GDM1 (cell line): ENCODE results near the gene RPF1.
"Not testable (repeated sequence)": the region's sequence is repeated elsewhere in the genome, so short reads cannot be mapped to it uniquely, and the experiment has no call there.

ENCODE experiments used
- DNase-seq: peaks from one replicate; lab custom pipeline; 2025; lab: John Stamatoyannopoulos, UW

RPF1 gene

DNA sequence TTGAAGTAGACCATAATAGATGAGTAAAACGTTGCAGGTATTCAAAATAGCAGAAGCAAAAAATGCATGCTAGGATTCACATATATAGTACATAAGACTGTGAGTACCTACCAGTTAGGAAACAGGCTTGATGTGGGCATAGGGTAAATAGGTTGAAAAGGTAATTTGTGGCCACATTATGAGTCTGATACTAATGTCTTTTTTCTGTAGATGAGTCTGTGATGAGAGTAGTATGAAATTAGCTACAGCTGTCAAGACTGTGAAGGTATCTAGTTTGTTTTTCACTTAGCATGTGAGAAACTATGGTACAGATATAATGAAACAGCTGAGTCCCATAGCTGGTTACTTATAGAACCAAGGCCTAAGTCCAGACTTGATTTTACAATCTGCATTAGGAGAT, 14.7 kb downstream of the RPF1 start:
- no peak for DNase-seq

DNA sequence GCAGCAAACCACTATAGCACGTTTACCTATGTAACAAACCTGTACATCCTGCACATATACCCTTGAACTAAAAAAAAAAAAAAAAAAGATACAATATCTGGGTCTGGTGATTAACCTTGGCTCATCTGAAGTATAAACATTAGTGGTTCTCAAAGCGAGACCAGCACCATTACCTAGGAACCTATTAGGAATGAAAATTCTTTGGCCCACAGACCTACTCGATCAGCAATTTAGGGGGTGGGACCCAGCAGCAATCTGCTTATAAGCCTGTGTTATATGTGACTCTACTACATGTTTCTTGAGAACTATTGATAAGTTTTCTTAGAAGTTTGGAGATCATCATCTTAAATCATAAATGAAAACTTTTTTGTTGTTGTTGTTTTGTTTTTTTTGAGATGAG, 17.4 kb downstream of the RPF1 start:
- DNase-seq, result no peak

DNA sequence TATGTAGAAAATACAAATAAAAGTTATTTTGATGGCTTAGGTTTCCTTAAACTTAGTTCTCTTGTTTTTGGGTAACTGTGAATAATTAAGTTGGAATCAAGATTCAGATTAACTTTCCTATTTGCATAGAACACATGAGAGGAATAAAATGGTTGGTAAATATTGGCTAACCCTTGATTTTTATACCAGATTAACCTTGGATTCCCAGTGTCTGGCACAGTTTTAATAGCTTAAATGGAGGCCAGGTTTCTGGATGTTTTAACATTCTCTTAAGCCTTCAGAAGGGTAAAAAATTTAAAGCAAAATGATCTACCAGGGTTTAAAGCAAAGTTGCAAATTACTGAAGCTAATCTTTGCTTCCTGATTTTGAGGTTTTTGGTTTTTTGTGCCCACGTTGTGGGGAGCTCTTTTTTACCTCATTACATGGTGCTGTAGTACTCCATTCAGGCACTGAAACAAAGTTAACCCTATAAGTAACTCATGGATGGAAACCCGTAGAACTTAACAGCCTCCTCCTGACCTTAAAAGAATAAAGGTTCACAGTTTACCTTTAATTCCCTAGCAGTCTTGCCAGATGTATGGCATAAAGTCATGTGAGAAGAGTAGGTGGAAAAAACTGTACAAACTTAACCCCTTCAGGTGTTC, 18.7 kb downstream of the RPF1 start:
- DNase-seq, result no peak

DNA sequence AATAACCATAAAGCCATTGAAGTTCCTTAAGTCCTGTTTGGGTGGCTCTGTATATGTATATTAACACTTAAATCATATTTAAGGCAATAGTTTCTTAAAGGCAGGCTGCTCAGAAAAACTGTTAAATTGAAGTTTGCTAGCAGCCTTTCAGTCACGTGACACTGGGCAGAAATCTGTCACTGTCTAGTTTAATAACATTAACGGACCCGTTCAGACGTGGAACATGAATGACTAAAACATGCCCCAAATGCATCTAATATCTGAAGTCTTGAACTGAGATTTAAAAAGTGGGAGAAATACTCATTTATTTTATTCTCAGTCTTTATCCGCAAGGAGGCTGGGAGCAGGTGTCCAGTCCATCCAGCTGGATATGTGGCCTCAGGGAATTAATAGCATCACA, 23.9 kb downstream of the RPF1 start:
- no peak for DNase-seq

DNA sequence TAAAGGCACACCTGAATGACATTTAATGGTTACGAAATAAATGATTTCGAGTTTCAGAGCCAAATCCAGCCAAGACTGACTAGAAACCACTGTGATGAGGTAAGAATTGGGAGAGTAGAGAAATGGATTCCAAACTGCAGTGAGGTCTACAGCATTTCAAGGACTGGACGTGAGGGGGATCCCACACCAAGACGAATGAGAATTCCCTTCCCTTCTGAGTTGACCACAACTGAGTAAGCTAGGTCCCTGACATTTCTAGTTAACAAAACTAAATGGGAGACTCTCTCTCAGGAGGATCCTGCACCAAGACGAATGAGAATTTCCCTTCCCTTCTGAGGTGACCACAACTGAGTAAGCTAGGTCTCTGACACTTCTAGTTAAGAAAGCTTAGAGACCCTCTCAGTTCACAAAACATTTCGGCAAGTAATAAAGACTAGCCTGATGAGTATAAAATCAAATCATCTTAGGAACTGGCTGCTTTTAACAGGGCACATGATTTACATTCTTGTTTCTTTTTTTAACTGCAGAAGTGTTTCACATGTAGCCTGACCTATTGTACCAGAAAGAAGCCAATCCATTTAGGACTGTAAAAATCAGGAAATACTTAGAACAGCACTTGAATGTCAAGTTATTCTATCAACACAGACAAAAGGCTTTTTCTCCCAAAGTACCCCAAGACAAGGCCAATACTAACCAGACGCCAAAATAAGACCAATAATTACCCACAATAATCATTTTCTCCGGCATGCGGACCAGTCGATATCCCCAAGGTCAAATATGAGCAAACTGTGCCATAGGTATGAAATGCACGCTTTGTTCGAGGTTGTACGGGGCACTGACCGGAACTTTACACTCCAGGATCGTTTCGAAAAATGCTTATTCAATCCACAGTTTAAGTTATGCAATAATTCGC, 25.8 kb downstream of the RPF1 start:
- no peak for DNase-seq

DNA sequence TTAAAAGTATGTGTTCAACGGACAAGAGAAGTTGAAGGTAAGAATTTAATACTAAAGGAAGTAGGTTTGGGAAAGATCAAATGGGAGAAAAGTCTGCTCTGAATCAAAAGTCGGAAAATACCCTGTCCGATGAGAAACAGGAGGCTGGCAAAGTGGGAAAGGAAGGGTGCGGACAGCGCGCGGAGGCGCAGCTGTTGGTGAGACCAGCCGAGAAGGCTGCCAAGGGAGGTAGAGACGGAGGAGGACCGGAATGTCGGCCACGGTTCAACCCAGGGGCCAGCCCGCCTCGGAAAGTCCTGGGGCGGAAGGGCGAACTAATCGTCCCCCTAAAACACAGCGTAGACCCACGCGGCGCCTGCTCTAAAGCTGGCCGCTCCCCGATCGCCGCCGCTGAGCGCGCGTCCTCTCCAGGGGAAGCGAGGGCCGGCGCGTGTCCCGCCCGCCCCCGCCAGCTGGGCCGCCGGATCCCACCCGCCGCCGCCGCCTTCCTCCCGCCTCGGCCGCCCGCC, 26.5 kb downstream of the RPF1 start:
- DNase-seq, result peak; percentile 73

DNA sequence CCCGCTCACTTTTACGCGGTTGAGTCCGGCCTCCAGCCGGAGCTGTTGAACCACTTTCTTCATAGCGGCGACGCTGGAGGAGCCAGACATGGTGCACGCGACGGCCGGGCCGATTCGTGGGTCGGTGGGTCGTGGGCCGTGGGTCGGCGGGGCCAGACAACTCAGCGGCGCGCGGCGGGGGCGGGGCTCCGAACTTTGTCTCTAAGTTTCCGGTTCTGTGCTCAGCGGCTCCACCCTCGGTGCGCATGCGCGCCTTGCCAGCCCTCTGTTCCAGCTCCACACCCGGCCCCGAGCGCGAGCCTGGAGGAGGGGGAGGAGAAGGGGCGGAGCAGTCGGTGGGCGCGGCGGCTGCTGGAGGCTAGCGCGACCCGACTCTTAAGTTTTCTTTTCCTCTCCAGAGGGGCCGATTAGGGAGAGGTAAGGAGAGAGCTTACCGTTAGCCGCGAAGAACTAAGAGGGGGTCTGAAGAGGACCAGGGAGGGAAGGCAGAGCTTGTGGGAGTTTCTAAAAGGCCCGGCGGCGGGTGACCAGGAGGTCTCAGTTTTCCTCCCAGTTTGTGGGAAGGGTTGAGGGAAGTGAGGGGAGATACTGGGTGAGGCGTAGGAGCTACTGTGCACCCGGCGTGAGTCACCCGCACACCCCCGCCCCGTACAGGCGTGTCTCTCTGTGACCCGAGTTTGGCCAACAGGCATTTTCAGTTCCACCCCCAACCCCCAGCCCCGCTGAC, 27.1 kb downstream of the RPF1 start, which contains the start of the genes GNG5 and SPATA1:
GNG5 (minus strand) TSS at position 580 of the 727 bp plus-strand sequence; CDS start at position 90, 490 bp downstream.
SPATA1 (plus strand) TSS at position 385 of the 727 bp plus-strand sequence. CDS start 9,974 bp downstream, outside the sequence.
- DNase-seq, result peak; percentile 96

DNA sequence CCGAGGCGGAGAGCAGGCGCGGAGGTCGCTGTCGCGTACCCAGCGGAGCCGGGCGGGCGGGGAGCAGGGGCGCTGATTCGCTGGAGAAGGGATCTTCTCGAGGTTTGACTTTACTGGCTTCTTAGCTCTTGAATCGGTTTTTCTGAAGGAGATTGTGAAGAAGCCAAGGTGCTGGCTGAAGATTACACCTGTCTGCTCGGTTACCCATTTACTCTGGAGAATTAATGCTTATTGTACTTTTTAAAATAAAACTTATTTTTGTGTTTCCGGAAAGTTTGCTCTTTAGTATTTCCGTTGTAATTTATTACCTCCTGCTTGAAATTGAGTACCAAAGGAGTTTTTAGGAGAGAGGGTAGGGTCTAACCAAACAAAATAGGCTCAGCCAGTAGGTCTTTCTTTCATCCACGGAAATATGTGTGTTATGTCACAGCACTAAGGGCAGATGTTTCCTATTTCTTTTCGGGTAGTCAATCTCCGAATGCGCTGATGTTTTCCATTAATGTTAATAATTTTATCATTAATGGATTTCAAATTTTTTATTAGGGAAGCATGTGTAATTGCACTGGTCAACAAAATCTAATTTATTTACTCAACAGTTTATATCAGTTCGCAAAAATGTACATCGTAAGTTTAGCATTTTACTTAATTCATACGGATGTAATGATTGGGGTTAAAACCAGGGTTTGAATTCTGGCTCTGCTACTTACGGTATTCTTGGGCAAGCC, 27.8 kb downstream of the RPF1 start:
- DNase-seq, result no peak

DNA sequence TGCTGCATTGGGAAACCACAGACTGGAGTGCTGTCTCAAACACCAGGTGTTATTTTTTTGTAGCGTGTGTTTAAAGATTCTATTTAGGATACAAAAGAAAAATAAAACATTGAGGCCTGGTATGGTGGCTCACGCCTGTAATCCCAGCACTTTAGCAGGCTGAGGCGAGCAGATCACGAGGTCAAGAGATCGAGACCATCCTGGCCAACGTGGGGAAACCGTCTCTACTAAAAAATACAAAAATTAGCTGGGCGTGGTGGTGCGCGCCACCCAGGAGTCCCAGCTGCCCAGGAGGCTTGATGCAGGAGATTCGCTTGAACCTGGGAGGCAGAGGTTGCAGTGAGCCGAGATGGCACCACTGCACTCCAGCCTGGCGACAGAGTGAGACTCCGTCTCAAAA, 28.8 kb downstream of the RPF1 start:
- DNase-seq, result not testable (repeated sequence)

DNA sequence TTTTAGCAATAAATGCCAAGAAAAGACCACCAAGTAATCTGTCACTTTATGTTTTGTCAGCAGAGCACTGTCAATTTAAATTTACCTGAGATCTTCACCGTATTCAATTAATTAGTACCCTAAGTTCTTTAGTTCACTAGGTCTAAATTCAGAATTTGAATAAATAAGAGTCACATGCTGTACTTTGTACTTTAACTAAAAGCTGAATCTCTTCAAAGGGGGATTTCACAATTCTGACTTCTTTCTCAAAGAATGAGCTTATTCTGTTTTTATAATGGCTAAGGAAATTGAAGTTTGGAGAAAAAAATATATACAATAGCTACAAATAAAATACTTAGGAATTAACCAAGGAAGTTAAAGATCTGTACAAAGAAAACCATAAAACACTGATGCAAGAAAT, 29.4 kb downstream of the RPF1 start:
- DNase-seq, result no peak

DNA sequence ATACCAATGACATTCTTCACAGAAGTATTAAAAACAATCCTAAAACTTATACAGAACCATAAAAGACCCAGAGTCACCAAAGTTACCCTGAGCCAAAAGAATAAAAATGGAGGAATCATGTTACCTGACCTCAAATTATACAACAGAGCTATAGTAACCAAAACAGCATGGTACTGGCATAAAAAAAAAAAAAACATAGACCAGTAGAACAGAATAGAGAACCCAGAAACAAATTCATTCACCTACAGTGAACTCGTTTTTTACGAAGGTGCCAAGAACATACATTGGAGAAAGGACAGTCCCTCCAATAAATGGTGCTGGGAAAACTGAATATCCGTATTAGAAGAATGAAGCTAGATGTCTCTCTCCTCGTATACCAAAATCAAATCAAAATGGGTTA, 30.0 kb downstream of the RPF1 start:
- DNase-seq, result no peak

DNA sequence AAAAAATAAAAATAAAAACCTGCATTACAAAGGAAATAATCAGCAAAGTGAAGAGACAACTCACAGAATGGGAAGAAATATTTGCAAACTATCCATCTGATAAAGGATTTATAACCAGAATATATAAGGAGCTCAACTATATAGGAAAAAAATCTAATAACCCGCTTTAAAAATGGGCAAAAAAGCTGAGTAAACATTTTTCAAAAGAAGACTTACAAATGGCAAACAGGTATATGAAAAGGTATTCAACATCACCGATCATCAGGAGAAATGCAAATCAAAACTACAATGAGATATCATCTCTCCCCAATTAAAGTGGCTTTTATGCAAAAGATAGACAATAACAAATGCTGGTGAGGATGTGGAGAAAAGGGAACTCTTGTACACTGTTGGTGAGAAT, 31.1 kb downstream of the RPF1 start:
- no peak for DNase-seq

DNA sequence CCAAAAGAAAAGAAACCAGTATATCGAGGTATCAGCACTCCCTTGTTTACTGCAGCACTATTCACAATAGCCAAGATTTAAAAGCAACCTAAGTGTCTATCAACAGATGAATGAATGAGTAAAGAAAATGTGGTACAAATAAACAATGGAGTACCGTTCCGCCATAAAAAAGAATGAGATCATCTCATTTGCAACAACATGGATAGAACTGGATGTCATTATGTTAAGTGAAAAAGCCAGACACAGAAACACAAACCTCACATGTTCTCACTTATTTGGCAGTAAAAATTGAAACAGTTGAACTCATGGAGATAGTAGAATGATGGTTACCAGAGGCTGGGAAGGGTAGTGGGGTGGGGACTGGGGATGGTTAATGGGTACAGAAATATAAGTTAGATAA, 31.6 kb downstream of the RPF1 start:
- DNase-seq, result no peak

DNA sequence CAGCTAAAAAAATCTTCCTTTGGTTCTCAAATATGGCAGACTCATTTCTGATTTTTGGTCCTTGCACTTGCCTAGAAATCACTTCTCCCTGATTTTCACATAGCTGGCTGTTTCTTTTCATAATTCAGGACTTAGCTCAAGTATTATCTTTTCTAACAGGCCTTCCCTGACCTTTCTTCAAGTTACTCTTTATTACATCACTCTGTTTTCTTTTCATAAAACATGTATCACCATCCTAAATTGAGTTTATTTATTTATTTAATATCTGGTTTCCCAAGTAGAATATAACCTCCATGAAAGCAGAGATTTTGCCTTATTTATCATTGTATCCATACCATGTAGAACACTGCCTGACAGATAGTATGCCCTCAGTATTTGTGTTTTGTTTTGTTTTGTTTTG, 45.5 kb downstream of the RPF1 start:
- no peak for DNase-seq

DNA sequence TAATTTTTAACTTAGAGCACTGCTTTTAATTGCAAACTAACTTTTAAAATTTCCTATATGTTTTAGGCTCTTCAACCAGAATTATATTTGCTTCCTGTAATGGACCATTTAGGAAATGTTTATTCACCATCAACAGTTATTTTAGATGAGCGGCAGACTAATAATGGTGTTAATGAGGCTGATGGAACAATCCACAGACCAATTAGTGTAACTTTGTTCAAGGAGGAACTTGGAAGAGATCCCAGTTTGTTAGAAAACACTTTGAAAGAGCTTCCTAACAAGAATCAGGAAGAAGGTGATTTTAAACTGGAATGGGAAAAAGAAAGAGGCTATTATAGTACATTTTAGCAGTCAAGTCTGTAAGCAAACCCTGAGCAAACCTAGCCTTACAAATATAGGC, 46.7 kb downstream of the RPF1 start:
- no peak for DNase-seq

DNA sequence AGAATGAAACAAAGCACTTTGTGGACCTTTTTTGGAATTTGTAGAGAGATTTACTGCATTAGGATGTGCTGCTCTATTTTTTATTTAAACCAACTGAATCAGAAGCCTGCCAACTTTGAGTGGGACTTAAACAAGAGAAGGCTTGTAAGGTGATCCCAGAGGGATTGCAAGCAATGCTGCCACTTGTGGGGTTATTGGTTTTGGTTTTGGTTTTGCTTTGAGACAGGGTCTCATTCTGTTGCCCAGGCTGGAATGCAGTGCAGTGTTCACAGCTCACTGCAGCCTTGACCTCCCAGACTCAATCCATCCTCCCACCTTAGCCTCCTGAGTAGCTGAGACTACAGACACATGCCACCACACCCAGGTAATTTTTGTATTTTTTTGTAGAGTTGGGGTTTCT, 59.5 kb downstream of the RPF1 start:
- DNase-seq, result no peak

DNA sequence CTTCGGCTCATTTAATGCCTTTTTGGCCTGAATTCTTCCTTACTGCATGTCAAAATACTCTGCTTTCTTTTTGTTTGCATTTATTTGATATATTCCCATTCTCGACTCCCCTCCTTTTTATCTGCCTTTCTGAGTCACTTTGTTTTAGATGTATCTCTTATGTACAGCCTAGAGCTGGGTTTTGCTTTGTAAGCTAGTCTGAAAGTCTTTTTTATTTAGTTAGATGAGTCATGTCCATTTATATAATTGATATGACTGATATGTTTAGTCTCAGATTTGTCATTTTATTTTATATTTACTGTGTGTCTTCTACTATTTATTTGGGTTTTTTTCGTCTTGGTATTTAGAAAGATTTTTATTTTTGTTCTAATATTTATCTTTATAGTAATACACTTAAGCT, 60.9 kb downstream of the RPF1 start:
- DNase-seq, result no peak

DNA sequence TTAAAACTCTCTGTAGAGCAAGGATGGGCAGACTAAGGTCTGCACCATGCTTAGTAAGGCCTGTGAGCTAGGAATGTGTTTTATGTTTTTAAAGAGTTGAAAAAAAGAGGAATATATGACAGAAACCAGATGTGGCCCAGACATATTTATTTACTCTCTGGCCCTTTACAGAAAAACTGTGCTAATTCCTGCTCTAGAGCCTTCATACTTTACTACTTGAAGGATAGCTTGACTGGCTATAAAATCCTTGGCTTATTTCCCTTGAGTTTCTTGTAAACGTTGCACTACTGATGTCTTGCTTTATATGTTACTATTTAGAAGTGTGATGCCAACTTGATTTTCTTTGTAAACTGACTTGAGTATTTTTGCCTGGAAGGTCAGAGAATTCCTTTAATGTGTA, 61.7 kb downstream of the RPF1 start:
- no peak for DNase-seq

DNA sequence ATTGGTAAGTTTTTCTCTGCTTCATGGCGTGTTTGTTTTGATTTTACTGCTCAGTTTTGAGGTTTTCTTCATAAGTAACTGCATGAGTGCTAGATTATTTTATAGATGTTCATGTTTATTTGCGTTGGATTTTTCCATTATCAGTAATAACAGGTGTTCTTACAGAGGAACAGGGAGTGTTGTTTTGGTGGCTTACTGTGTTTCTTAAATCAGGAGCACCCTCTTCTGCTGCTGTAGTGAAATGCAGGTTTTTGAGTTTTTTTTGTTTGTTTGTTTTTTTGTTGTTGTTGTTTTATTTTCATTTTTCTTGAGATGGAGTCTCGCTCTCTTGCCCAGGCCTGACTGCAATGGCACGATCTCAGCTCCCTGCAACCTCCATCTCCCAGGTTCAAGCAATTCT, 62.6 kb downstream of the RPF1 start:
- no peak for DNase-seq
